ENCODE data around the gene PLXNA1.

GRCh38 chr3:126989316-126990023, 6.6 kb downstream of the PLXNA1 start:
- no peak for TF ChIP-seq CTCF (IDR thresholded peaks at IDR 0.05)
- no peak for TF ChIP-seq POLR2AphosphoS5 (IDR thresholded peaks at IDR 0.05)
- no peak for TF ChIP-seq POLR2A (IDR thresholded peaks at IDR 0.05)

All from prostate gland (tissue), 2 donors.